Measurements from ENCODE around the gene HNRNPC. TPM values are rescaled to one million over a fixed set of nuclear protein-coding genes. Genes with fewer than 3 reads are reported as not detected.

Gene HNRNPC
- total and polyA plus RNA-seq, 2 of the 8 experiments (the other 6 are each of a cell fraction or from before 2014, with no cell fraction given): 781 to 1,207 TPM

DNA sequence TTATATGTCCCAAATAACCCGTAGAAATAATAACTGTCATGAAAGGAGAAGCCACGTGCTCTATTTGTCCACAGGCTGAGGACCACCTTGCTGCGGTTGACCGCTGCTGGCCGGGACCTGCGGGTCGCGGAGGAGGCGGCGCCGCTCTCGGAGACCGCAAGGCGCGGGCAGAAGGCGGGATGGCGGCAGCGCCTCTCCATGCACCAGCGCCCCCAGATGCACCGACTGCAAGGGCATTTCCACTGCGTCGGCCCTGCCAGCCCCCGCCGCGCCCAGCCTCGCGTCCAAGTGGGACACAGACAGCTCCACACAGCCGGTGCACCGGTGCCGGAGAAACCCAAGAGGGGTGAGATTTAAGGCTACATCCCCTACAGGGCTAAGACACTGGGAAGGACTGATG lies 31.6 kb upstream of the HNRNPC start (continued):
- TF ChIP-seq CBX8 (IDR thresholded peaks at IDR 0.05; ENCODE audit: borderline replicate concordance, low read depth, low read length): no peak
- TF ChIP-seq RFX5 (IDR thresholded peaks at IDR 0.05; ENCODE audit: borderline replicate concordance, low read depth, low read length): no peak
- 0 out of 4 replicates have a peak, but pooled peaks of 1 of the 2 experiments have one; percentile 37 for TF ChIP-seq SIN3A (conservative IDR thresholded peaks at IDR 0.05 in 1 of 2, IDR thresholded peaks at IDR 0.05 in 1 of 2; ENCODE audit: low read depth in 1 of 2, low read length in 2 of 2)
- TF ChIP-seq, protein P1, sequence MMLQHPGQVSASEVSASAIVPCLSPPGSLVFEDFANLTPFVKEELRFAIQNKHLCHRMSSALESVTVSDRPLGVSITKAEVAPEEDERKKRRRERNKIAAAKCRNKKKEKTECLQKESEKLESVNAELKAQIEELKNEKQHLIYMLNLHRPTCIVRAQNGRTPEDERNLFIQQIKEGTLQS (IDR thresholded peaks at IDR 0.05; ENCODE audit: insufficient read depth, low read depth, low read length): no peak
- peak; percentile 24 for TF ChIP-seq ASH2L (IDR thresholded peaks at IDR 0.05; ENCODE audit: low read length)
- no peak for TF ChIP-seq JUN (IDR thresholded peaks at IDR 0.05; ENCODE audit: low read depth, low read length)
- TF ChIP-seq SIX5 (IDR thresholded peaks at IDR 0.05; ENCODE audit: low read depth, low read length): no peak
- TF ChIP-seq NRF1 (IDR thresholded peaks at IDR 0.05; ENCODE audit: low read depth, low read length): no peak
- peak; percentile 66; the same call in 1 of the 2 replicates for TF ChIP-seq TAF1 (IDR thresholded peaks at IDR 0.05; ENCODE audit: low read depth, low read length)
- no peak for TF ChIP-seq CBX5 (IDR thresholded peaks at IDR 0.05; ENCODE audit: low read depth, low read length)
- TF ChIP-seq SP1 (IDR thresholded peaks at IDR 0.05; ENCODE audit: low read depth, low read length): no peak
- no peak for TF ChIP-seq TAF7 (optimal IDR thresholded peaks at IDR 0.05; ENCODE audit: borderline replicate concordance, low read depth, low read length)
- no peak for TF ChIP-seq GTF2F1 (IDR thresholded peaks at IDR 0.05; ENCODE audit: borderline replicate concordance, low read depth, low read length)
- TF ChIP-seq MAFK (IDR thresholded peaks at IDR 0.05; ENCODE audit: low read depth, low read length): no peak
- no peak for TF ChIP-seq ZNF274 (IDR thresholded peaks at IDR 0.05; ENCODE audit: borderline replicate concordance, extremely low read depth, low read length)
- no peak for TF ChIP-seq KDM1A (IDR thresholded peaks at IDR 0.05; ENCODE audit: borderline replicate concordance, low read length)
- TF ChIP-seq, protein P2, sequence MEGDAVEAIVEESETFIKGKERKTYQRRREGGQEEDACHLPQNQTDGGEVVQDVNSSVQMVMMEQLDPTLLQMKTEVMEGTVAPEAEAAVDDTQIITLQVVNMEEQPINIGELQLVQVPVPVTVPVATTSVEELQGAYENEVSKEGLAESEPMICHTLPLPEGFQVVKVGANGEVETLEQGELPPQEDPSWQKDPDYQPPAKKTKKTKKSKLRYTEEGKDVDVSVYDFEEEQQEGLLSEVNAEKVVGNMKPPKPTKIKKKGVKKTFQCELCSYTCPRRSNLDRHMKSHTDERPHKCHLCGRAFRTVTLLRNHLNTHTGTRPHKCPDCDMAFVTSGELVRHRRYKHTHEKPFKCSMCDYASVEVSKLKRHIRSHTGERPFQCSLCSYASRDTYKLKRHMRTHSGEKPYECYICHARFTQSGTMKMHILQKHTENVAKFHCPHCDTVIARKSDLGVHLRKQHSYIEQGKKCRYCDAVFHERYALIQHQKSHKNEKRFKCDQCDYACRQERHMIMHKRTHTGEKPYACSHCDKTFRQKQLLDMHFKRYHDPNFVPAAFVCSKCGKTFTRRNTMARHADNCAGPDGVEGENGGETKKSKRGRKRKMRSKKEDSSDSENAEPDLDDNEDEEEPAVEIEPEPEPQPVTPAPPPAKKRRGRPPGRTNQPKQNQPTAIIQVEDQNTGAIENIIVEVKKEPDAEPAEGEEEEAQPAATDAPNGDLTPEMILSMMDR (IDR thresholded peaks at IDR 0.05; ENCODE audit: control extremely low read depth in 1 of 3, insufficient read depth in 1 of 3, low read depth in 1 of 3, low read length in 3 of 3): peak; percentile 5 to 35 (median 27); a peak in 3 of 4 replicates
- no peak for TF ChIP-seq BCL11A (IDR thresholded peaks at IDR 0.05; ENCODE audit: low read depth in 2 of 2, low read length in 2 of 2)
- TF ChIP-seq, protein P3, sequence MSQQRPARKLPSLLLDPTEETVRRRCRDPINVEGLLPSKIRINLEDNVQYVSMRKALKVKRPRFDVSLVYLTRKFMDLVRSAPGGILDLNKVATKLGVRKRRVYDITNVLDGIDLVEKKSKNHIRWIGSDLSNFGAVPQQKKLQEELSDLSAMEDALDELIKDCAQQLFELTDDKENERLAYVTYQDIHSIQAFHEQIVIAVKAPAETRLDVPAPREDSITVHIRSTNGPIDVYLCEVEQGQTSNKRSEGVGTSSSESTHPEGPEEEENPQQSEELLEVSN (IDR thresholded peaks at IDR 0.05): peak; percentile 50; the same call in 1 of the 2 replicates
- no peak for TF ChIP-seq CTBP2 (IDR thresholded peaks at IDR 0.05; ENCODE audit: borderline replicate concordance, insufficient read depth, insufficient read length, low read length)
- no peak for TF ChIP-seq EGR1 (IDR thresholded peaks at IDR 0.05; ENCODE audit: borderline replicate concordance, low read depth, low read length)

Measured in H1 (cell line).